GM21825 (cell line): Measurements from ENCODE around the gene KRT82.

Source experiments
- ATAC-seq: cut with Tn5 transposase; IDR thresholded peaks from one replicate; pipeline ENCODE4 v1.9.1; 2021; ENCODE audit warnings: mild to moderate bottlenecking, moderate library complexity; ENCODE audit not compliant: unreplicated experiment

The KRT82 gene

DNA sequence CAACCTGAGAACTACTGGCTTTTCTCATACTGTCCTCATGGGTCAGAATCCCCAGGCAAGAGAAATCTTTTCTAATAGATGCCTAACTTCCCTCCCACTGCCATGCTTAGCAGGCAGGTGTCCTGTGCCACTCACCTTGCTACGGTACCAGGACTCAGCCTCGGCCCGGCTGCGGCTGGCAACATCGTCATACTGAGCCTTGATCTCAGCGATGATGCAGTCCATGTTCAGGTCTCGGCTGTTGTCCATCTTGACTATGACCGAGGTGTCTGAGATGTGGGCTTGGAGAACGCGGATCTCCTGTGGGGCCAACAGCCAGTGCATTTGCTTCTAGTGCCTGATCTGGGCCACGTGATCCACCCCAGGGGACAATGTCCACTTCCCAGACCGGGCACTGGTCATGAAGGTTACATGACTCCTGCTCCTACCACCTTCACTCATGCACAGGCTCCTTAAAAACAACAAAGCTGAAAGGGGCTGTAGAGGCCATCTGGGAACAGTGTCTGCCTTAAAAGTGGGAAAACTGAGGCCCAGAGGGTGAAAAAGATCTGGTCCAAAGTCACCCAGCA is 42.9 kb downstream of the KRT82 start:
- ATAC-seq = no peak

DNA sequence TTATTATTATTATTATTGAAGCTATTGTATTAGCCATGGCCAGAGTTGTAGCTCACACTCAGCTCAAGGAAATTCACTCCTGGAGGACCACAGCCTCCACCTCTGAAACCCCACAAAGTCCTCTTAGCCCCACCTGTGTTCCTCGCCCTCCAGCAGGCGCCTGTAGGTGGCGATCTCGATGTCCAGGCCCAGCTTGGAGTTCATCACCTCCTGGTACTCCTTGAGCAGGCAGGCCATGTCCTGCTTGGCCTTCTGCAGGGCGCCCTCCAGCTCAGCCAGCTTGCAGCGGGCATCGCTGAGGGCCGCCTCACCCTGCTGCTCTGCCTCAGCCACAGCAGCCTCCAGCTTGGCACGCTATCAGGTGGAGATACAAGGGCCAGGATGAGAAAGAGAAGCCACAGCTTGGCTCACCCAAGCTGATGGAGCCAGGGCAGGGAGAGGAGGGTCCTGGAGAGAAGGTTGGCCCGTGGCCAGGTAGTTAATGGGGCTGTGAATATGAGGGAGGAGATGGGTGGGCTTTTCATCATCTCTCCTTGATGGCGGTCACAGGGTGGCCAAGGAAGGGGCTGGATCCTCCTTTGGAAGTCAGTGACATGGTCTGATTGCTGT is 43.9 kb downstream of the KRT82 start:
- ATAC-seq = no peak

GRCh38 chr12:52361553-52361952 is 44.6 kb downstream of the KRT82 start:
- no peak for ATAC-seq

DNA sequence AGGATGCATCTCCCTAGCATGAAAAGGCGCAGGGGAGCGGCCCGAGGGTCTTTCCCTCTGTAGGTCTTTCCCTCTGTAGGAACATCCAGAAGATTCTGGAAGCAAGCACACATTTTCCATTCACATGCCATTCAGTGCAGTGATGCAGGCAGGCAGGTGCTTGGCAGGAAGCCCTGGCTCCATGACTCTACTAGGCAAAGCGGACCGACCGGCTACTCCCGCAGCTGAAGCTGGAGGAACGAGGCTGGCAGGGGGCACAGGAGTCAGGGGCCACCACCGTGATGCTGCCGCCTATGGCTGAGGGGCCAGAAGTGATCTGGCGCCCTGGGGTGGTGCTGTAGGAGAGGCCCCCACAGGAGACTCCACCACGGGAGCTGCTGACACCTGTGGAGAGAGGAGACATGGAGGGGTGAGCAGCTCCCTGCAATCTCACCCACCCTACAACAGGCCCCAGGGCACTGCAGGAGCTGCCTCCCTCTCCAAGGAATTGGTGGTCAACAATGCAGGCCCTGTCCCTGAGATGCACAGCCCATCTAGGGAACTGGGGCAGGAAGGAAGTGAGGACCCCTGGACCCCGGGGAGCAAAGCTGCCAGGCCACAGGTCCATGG is 45.4 kb downstream of the KRT82 start:
- ATAC-seq = no peak

DNA sequence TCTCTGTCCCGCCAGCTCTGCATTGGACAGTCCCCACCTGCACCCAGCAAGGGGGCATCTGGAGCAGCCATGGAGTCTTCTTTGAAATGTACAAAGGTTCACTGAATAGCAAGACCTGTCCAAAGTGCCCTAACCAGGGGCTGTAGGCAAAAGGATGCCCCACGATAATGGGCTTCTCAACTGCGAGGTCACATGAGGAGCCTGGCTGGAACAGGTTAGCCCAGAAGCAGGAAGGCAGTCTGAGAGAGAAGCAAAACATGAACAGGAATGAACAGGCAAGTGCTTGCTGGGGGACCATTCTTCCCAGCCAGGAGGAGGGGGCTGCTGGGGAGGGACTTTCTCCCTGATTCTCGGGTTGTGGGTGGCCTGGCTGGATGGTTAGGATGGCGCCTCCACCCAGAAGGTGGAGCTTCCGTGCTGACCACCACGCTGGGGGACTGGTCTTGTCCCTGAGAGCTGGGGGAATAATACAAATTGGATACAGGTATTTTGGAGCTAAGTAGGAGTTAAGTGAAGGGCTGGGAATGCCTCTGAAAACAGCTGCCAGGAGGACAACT is 46.0 kb downstream of the KRT82 start:
- ATAC-seq = no peak

GRCh38 chr12:52359621-52360061 is 46.5 kb downstream of the KRT82 start:
- ATAC-seq = no peak

GRCh38 chr12:52358575-52359350 is 47.4 kb downstream of the KRT82 start:
- ATAC-seq = peak; percentile 96

GRCh38 chr12:52356762-52357580 is 49.2 kb downstream of the KRT82 start:
- no peak for ATAC-seq

DNA sequence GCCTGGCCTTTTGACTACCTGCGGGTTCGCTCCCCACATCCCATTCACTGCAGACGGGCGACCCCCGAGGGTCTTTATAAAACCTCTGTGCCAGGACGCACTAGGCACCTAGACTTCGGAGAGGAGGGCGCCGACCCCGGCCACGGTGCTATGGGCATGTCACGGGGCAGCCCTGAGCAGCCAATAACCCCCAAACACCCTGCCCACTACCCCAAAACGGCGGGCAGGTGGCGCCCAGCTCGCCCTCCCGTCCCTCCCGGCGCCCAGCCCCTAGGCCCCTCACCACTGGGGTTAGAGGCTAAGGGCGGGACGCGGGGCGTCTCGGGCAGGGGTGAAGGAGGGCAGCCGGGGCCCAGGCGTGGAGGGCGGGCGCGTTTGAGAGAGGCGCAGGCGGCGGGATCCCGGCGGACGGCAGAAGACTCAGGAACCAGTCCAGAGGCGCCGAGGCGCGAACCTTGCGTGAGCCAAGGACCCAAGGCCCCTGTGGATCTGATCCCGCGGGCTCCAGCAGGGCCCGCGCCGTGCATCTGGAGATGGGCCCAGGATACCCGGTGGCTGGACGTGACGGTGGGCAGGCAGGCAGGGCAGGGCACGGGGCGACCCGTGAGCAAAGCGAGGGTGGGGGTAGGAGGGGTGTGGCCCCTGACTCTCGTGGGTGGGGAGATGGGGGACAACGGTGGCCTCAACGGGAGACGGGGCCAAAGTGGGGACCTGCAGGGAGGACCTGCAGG is 49.9 kb downstream of the KRT82 start:
- ATAC-seq = no peak

DNA sequence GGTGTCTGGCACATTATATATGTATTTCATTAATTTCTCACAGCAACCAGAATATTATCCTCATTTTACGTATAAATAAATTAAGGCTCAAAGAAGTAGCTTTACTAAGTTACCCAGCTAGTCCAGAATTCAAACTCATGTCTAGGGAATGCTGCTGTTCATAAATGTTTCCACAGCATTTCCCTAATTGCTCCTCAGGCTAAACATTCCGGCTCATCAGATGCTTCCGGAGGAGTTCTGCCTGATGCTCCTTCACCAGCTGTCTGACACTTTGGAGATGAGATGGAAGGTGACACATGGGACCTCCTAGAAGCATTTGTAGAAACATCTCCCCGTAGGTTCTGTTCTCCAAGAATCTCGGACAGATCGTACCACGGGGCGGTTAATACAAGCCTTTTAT is 51.0 kb downstream of the KRT82 start:
- no peak for ATAC-seq

DNA sequence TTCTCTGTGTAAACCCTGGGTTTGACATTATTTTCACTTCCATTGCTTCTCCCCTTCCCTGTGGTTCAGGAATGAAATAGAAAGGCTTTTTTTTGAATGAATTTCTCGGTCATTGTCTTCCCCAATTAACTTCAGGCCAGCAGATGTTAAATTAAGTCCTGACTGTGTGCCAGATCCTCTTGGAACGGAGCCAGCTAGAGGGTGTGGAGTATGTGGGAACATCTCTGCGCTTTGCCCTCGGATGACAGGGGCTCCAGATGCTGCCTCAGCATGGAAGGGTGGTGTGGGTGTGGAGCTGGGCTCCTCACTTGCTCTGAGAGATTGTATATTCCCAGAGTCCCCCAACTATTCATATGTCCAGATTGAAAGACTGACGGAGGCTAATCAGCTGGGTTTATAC is 51.9 kb downstream of the KRT82 start:
- no peak for ATAC-seq

DNA sequence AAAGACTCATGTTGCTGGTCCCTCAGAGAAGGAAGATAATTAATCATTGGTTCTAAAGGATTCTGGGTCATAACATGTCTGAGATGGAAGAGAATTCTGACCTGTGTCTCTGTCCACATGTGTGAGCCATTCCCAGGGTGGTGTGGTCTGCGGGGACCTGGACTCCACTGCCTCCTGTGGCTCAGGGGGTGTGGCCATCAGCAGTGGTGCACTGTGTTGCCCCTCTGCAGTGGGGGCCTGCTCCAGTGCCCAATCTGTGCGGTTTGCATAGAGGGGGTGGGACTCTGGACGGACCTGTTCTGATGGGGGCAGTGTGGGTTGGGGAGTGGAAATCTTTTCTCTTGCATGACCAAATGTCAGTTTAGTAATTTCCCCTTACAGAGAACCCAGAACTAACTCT is 52.4 kb downstream of the KRT82 start:
- ATAC-seq = no peak

GRCh38 chr12:52352951-52353350 is 53.2 kb downstream of the KRT82 start:
- ATAC-seq = no peak

- no peak for ATAC-seq
Measured at GRCh38 chr12:52351196-52352059, 54.7 kb downstream of the KRT82 start.

DNA sequence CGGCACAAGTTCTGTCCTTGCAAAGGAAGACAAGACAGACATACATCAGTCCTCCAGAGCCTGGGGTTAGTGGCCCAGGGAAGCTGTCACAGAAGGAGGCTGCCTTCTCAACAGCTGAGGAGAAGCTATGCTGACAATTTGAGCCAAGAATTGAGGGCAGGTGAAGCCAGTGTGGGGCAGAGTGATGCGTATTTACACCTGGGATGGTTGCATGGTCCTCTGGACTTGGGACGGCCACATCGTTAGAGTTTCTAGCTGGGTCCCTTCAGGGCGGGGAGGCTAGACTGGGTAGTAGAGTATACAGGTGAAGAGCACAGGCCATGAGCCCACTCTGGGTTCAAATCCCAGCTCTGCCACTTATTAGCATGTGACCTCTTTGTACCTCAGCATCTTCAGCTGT is 55.3 kb downstream of the KRT82 start:
- ATAC-seq = no peak

GRCh38 chr12:52350021-52350620 is 56.0 kb downstream of the KRT82 start:
- ATAC-seq = no peak

DNA sequence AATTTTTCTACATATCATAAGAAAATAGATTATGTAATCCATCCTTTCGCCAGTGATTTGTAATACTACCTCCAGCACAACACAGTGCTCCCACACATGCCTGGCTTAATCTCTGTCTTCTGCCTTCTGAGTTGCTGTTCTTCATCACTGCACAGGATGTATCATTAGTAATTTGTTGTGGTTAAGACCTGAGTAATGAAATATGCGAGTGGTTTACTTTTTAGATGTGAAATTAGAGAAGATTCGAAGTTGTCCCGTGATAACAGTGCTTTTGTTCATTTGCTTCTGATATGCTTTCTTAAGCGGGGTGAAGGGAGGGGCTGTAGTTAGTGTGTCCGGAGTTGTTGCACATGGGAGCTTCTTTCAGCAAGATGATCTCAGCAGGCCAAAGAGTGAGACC is 56.9 kb downstream of the KRT82 start:
- ATAC-seq = no peak
